Measurements from ENCODE around the gene STIM1.

Gene STIM1

DNA sequence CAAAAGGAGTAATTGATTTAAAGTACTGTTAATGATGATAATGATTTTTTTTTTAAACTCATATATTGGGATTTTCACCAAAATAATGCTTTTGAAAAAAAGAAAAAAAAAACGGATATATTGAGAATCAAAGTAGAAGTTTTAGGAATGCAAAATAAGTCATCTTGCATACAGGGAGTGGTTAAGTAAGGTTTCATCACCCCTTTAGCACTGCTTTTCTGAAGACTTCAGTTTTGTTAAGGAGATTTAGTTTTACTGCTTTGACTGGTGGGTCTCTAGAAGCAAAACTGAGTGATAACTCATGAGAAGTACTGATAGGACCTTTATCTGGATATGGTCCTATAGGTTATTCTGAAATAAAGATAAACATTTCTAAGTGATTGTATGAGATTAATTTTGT is 283.0 kb downstream of the STIM1 start:
- DNase-seq: no peak

GRCh38 chr11:4140067-4140636 is 284.7 kb downstream of the STIM1 start:
- no peak for DNase-seq
